HG03575 (cell line): Measurements from ENCODE around the gene TBC1D5.

Experiments
- ATAC-seq: cut with Tn5 transposase; IDR thresholded peaks from one replicate; pipeline ENCODE4 v1.9.1; 2021; ENCODE audit not compliant: unreplicated experiment, insufficient number of reproducible peaks, low FRiP score; ENCODE audit errors: extremely low read depth

The TBC1D5 gene

DNA sequence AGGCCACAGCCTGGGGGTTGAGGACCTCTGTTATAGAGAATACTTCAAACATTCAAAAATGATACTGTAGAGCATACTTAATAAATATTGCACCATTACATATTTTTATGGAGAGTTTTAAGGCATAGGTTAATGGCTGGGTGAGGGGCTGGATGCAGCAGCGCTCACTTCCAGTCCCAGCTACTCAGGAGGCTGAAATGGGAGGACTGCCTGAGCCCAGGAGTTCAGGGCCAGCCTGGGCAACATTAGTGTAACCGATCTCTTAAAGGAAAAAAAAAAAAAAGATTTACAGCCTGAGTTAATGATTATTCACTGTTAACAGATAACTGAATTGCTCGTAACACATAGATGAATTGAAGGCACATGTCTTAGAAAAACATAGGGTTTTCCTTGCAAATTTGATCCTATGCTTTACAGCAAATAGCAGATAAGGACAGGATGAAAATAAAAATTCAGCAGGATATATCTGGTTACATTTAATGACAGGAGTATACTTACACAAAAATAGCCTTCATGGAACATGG lies 282.9 kb downstream of the TBC1D5 start:
- ATAC-seq: no peak

DNA sequence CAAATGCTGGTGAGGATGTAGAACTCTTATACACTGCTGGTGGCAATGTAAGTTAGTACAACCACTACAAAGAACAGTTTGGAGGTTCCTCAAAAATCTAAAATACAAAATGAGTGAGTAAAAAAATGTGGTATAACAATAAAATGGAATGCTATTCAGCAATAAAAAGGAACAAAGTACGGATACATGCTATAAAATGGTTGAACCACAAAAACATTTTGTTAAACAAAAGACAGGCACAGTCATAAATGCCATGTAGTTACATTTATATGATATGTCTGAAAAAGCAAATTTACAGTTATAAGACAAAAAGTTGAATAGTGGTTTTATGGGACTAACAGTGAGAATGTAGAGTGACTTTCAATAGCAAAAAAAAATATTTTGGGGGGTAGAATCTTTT lies 285.8 kb downstream of the TBC1D5 start:
- no peak for ATAC-seq

DNA sequence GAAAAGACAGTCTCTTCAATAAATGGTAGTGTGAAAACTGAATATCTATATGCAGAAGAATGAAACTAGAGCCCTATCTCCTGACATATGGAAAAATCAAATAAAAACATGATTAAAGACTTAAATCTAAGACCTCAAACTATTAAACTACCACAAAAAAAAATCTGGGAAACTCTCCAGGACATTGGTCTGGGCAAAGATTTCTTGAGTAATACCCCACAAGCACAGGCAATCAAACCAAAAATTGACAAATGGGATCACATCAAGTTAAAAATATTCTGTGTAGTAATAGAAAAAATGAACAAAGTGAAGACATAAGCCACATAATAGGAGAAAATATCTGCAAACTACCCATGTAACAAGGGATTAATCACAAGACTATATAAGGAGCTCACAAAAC lies 286.4 kb downstream of the TBC1D5 start:
- ATAC-seq: no peak

DNA sequence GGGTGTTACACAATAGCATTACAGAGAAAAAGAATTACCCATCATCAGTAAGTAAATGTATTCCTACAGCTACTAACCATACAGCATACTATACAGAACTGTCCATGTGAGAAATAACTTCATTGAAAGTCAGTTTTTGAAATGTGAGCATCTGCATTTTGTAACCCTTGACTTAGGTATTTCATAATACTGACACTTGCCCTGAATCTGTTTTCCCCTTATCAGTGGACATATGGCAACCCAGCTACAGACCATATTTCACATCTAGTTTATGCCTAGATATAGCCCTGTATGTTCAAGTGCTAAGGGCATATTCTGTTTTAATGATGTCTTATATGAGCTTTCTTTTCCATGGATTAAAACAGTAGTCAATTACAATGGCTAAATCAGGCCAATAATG lies 297.6 kb downstream of the TBC1D5 start:
- ATAC-seq: no peak

DNA sequence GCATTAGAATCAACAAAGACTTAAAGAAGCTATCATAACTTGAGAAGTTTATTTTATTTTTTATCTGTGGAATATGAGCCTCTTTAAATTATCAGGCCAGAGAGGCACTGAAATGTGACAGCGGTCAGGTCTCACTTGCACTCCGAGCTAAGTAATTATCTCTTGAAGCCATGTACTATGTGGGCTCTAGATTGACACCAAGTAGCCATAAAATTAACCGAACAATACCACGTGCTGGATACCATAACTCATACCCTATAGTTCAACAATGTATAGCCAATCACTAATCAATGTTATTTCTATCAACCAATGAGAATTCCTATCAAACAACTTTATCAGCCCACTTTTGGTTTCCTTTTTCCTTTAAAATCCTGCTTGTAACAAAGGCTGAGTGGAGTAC lies 299.3 kb downstream of the TBC1D5 start:
- ATAC-seq: no peak

DNA sequence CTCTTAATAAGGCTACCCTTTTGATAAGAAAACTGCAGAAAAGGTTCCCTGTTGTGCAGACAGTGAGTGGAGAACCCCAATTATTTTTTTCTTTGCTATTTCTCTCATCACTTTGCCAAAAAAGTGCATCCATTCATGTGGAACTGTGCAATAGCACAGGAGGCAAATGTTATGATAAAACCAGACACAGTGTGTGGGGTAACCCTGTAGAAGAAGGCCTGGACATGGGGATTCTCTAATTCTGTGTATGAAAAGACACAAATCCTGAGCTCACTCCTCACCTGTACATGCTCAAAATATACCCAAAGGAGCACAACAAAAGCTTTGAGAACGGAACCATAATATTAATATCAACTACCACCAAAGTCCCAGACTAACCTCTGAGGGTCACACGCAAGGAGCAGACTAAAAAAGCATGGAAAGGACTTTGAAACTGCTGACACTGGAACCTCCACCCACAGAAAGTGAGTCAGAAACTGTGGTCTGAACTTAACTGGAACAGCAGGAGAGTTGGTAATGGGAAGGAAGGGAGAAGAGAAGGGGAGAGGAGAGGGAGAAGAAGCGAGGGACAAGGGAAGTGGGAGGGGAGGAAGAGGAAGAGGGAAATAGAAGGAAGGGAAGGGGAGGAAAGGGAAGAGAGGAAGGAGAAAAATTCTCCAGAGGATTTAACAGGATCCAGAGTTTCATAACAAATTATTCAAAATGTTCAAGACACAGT lies 299.9 kb downstream of the TBC1D5 start:
- no peak for ATAC-seq

DNA sequence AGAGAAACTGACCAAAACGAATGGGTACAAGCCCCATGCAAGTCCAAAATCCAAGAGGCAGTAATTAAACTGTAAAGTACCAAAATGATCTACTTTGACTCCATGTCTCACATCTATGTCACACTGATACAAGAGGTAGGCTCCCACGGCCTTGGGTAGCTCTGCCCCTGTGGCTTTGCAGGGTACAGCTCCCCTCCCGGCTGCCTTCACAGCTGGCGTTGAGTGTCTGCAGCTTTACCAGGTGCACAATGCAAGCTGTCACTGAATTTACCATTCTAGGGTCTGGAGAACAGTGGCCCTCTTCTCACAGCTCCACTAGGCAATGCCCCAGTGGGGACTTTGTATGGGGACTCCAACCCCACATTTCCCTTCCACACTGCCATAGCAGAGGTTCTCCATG lies 308.6 kb downstream of the TBC1D5 start:
- no peak for ATAC-seq

DNA sequence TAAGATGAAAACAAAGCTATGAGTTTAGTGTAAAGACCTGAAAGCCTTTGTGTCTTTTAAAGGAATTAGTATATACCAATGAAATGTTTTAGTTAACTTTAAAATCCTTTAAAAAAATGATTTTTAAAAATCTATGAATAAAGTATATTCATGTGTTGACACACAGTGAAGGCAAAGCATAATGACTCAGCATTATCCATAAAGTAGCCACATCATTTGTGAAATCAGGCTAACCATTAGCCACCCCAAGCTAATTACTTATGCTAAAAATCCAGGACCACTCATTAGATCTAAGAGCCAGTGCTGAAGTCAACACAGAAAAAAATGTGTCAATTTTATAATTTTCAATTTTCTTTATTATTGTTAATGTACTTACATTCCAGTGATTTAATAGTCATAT lies 310.2 kb downstream of the TBC1D5 start:
- ATAC-seq: no peak

DNA sequence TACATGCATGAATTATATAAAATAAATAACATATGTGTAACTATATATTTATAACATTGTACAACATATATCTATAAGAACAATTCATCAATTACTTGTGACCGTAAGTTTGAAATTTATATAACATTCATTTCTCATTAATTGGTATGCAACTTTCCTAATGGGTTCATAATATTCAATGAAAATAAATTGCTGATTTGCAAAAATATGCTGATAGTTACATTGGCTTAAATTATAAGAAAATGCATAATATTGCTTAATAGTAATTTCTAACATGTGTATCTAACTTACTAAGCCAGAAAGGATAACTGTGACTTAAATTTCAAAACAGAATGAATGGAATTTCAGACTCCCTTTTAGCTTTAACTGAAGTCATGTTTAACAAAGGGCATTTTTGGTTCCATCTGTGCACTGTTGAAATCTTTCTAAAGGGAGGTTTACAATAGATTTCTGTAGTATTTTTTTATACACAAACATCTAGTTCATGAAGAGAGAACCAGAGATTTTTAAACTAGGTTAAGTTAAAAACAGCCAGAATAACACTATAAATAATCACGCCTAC lies 310.9 kb downstream of the TBC1D5 start:
- ATAC-seq: no peak

DNA sequence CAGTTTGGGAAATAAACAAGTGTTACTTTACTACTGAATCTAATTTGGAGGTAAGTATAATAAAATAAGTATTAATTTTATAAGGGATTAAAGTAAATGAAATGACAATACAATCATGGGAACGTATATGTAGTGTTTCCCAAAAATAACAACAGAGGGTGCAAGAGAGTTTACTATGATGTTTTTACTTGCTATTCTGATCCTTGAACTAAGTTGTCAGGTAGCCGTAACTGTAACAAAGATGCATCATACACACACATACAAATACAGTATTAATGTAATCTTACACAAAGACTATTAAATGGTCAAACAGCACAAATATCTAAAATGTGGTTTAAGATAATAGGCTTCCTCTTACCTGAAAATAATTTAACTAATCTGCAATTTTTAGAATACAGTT lies 311.4 kb downstream of the TBC1D5 start:
- ATAC-seq: no peak

DNA sequence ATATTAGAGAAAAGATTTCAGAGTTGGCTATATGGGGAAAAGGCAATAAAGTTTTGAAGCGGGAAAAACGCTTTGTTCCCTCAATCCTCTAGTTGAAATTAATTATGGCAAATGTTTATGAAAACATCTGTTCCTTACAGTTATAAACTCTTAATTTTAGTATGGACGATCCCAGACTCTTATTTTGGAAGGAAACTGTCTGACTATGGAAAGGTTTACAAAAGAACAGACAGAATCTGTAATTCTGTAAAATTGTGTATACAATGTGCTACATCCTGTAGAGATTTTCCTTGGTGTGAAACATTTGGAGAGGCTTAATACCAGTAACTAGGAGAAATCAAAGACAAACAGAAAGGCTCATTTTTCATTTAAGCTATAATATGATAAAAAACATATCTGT lies 311.8 kb downstream of the TBC1D5 start:
- no peak for ATAC-seq

DNA sequence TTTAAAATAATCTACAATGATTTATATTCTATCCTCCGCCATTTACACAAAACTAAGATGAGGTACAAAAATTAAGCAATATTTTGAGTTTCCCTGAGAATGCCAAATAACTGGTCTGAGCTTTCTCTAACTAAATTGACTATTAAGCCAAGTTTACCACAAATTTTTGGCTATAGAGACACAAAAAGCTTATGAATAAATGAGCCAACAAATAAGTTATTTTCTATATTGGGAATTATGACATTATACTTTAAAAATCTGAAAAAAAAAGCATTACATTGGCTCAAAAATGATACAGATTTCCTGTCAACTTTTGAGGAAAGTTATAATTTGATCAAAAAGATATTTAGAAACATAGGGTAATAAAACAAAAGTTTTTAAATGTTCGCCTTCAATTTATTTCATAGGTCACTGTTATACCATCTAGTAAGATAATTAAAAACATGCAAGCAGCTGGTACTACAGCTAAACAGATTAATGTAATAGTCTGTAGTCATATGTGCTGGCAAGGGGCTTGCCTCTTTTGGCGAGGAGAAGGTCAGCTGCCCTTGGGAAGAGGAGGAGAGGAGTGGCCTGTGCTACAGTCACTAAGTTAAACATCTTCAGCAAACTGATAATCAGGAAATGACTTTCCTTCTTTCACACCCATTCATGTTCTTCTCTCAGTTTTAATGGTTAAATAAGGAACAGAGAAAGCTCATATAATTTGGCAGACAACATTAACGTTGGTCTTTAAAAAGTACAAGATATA lies 318.5 kb downstream of the TBC1D5 start:
- no peak for ATAC-seq

DNA sequence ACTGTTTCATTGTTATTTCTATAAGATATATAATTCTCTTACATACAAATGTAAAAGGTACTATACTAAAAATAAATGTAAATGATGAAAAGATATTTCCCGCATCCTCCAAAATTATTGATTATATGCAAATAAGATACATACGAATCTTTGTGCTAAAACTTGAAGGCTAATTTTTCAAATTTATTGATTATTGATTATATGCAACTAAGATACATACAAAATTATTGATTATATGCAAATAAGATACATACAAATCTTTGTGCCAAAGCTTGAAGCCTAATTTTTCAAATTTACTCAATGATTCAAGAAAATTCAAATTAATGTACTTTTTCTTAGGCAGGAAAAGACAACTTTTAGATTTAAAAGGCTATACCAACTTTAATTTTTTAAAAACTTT lies 319.8 kb downstream of the TBC1D5 start:
- no peak for ATAC-seq

DNA sequence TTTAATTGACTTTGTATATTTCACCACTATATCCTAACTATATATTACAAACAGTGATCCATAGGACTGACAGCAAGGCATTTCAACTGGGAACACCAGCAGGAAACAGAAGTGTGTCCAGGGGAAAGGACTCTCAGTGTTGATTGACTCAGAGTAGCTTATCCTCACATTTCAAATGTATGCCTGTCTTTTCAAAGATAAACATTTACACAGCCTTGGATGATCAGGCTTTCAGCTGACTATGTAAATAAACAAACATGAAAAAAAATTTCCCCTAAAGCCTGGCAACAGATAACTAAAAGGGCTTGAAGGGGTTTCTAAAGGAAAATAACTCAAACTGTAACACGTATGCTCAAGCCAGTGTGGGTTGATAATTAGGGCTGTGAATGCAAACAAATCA lies 321.8 kb downstream of the TBC1D5 start:
- no peak for ATAC-seq

DNA sequence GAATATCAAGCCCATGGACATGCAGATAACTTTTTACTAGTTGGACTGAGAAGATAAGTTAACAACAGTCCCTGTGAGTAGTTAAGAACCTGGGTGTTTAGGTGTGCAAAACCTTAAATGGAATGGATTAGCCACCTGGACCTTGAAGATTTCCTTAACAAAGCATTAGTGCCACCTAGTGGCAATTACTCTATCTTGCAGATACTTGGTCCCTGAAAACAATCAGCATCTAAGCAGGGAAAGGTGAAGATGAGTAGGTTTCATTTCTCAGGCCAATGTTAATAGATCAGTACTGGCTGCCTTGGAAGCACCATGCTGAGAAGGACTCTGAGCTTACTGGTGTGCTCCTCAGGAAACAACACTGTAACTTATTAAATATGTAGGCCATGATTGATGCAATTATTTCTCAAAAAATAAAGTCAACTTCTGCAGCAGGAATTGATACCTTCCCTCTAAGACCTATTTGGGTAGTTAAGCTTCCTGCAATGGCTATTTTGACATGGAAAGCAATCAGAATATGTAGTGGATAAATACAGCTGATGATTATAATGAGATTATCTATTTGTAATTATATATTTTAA lies 329.4 kb downstream of the TBC1D5 start:
- ATAC-seq: no peak

DNA sequence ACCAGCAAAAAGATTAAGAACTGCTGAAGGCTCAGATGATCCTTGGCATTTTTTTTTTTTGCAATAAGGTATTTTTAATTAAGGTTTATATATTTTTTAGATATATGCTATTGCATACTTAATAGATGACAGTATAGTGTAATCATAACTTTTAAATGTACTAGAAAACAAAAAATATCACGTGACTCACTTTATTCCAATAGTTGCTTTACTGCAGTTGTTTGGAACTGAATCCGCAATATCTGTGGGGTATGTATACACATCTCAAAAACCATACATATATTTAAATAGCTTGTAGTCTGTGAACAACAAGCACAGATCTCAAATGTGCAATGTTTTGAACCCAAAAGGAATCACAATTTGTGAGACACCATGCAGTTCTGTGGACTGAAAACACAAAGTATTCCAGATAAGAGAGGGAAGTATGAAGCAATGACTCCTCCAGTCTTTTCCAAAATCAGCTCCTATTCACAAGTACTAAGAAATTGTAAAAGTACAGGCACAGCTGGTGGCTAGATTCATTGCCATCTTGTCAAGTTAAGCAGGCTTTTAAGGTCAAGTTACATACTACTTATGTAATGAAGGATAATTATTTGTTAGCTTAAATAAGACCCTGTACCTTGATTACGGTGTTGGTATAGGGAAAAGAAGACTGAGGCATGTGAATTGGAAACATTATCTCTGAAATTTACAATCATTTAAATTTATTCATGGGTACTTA lies 331.1 kb downstream of the TBC1D5 start:
- no peak for ATAC-seq

DNA sequence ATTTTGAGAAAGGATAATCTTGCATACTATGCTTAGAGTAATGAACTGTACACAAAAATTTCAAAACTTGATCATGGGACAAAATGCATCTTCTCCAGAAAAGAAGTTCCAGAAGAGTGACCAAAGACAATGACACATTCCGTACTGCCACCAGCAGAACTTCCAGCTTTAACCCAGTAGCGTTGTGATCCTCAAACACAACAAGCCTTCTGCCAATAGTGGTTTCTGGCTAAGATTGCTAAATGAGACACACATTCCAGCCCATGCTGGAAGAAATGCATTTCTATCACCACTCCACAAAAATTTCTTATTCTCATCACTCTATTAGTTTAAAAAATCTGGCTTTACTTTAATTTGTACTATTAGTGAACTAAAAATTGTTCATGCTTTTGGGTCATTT lies 334.9 kb downstream of the TBC1D5 start:
- ATAC-seq: no peak

DNA sequence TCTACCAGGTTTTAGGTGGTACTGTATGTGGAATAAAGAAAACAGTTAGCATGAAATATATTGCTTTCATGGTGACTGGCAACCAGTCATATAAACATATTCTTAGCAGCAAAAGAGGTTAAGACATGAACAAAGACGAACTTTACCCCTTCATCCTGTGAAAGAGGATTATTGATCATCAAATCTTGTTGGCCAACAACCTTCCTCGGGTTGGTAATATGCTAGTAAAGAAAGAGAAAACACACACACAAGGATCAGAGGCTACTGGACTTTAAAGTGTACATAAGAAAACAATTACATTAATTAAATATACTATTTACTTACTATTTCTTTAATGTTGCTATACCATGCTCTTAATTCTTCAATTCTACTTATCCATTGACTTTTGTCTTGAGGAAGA lies 337.9 kb downstream of the TBC1D5 start:
- no peak for ATAC-seq

DNA sequence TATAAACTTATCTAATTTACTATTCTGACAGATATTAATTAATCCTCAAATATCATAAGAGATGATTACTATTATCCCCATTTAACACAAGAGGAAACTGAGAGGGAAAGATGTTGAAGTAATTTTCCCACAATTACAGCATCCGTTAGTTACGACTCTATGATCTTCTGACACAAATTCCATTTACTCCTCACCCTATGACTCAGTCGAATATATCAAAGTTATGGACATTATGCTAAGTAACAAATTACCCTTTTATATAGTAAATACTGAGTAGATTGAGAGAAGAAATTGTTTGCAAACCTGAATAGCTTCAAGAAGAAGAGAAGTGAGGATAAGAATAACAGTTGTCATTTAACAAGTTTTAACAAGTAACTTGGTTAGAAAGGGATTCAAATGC lies 340.0 kb downstream of the TBC1D5 start:
- ATAC-seq: no peak
